Activated CD4-positive, alpha-beta T cell treated with anti-CD3 and anti-CD28 coated beads, Interleukin-2, Interleukin-4, amounts not matched to agents 100 ng/mL and 50 ng/mL, durations not matched to agents 16 hours and 8 hours (primary cell): ENCODE data around the gene LRP1.
A peak's percentile ranks its signal among the peaks of the same experiment; 100 is the strongest.
"Not testable (repeated sequence)": the region's sequence is repeated elsewhere in the genome, so short reads cannot be mapped to it uniquely, and the experiment has no call there.

ENCODE experiments used
- DNase-seq: peaks from one replicate; pipeline ENCODE4 v3.0.0-alpha.2; 2020; ENCODE audit warnings: low spot score

Gene LRP1

DNA sequence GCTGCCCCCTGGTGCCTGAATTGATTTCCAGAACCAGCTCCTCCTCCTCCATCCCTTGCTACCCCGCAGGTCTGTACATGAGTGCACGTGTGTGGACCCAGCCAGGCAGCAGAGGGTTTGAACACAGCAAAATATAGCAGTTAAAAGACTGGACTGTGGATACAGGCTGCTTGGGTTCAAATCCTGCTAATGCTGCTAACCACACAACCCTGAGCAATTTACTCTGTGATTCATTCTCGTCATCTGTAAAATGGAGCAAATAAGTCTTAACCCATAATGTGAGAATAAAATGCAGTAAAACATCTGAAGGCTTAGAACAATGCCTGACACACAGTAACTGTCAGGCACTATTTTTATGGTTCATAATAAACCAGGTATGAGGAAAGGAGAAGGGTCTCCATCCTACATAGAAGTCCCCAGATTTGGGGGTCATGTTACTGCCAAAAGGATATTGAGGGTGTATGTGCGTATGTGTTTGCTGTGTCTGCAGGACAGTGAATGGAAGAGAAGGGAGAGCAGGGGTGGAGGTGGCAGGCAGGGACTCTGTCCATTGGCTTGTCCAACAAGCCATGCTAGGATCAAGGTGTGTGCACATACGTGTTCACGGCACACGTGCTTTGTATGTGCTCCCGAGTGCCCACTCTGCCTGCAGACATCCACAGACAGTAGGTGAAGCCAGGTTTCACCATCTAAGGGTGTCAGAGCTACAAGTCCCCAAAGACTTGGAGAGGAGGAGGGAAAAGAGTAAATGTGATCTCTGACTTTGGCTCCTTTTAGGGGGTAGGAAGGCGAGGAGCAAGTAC lies 15.6 kb upstream of the LRP1 start:
- no peak for DNase-seq

DNA sequence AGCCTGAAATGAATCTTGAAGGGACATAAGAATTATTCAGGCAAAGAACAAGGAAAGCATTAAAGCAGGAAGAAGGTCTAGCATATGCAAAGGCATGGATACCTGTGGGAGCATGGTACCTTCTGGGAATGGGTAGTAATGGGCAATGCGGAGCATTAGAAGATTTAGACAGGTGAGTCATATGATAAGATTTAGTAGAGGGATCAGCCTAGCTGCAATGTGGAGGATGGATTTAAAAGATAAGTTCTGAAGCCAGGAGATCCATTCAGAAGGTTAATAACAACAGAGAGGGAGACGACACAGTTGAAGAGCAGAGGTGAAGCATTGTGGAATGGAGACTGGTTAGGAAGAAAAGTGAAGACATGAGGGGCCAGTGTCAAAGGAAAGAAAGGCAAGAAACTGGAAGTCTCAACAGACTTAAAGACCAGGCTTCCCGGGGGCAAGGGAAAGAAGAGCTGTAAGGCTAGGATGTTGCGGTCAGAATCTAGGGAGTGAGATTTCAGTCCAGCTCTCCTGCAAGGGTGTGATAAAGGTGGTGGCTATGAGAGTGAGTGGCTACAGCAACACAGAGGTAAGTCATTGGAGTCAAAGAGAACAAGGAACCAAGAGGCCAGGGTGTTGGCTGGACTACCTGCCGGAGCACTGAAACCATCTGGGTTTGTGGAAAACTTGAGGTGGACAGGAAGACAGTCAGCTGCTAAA lies 11.6 kb upstream of the LRP1 start:
- no peak for DNase-seq

DNA sequence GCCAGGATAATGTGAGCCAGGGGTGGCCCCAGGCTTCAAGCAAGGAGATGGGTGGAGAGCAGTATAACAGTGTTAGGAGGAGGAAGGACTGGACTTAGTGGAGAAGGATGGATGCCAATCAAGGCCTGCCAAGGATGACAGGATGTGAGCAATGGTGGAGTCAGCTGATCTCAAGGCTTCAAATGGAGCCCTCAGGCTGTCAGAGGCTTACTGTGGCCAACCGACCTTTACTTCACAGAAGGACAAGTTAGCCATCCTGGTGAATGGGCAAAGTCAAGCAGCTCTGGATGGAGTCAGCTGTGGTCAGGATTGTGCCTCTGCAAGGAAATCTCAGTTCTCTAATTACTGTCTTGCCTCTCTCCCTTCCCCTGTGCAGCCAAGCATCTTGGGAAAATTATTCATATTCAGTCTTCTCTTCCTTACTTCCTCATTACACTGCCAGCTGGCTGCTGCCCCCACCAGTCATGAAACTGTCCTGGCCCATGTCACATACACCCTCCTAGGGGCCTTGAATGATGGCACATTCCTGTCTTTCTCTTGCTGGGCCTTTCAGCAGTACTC lies 9.5 kb upstream of the LRP1 start:
- no peak for DNase-seq

GRCh38 chr12:57119294-57120085 lies 8.8 kb upstream of the LRP1 start:
- DNase-seq: no peak

DNA sequence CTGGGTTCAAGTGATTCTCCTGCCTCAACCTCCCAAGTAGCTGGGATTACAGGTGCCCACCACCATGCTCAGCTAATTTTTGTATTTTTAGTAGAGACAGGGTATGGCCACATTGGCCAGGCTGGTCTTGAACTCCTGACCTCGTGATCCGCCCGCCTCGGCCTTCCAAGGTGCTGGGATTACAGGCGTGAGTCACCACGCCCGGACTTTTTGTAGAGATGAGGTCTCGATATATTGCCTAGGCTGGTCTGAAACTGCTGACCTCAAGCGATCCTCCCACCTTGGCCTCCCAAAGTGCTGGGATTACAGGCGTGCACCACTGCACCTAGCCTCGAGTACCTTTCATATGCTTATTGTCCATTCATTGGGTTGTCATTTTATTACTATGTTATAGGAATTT lies 7.6 kb upstream of the LRP1 start:
- DNase-seq: not testable (repeated sequence)

GRCh38 chr12:57123813-57124212 lies 4.5 kb upstream of the LRP1 start:
- DNase-seq: no peak

- DNase-seq: peak; percentile 82
Measured at GRCh38 chr12:57124261-57124877, 3.9 kb upstream of the LRP1 start.

DNA sequence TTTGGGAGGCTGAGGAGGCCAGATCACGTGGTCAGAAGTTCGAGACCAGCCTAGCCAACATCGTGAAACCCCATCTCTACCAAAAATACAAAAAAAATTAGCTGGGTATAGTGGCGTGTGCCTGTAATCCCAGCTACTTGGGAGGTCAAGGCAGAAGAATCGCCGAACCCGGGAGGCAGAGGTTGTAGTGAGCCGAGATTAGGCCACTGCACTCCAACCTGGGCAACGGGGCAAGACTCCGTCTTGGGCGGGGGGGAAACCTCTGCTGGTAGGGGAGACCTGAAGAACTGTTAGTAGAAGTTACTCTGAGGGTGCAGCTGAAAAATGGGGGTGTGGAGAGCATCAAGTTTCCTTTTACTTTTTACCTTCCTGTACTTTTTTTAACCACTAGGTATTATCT lies 2.2 kb upstream of the LRP1 start:
- DNase-seq: no peak

DNA sequence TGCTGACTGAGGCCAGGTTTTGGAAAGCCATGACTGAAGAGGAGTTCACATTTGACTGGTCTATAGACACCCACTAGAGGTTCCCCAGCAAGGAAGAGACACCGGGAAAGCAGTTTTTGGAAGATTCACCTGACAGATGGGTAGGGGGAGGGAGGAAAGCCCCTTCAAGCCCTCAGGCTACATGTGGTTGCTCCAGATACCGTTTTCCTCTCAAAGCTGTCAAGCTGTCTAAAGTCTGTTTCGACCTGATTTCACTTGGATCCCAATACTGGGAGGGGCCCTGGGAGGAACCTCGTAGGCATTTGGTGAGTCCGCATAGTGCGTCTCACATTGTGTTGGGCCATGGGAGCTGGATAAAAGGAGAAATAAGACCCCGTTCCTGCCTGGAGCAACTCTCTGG lies 1.7 kb upstream of the LRP1 start:
- DNase-seq: no peak

DNA sequence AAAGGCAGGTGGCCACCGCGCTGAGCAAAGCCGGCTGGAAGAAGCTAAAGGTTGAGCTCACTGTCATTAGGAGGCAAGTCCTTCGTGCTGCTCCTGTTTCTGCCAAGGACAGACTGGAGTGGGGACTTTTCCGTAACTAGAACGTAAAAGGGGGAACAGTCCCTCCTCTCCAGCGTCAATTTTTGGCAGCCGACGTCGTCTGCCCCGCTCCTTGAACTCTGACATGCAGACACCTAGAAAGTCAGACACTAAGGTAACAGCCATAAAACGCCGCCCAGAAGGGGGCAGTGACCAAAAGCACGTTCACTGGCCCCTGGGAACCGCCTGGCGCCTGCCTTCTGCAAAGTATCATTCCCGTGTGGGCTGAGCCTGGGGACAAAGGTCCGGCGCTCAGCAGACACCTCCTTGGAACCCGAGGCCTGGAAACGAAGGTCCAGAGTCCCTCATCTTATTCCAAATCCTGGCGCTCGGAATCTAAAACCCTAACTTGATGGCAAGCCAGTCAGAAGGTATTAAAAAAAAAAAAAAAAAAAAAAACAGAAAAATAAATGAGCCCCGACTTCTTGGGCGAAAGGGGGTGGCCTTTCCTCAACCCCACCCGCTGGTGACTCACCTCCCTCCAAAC lies 1.1 kb upstream of the LRP1 start:
- no peak for DNase-seq

- no peak for DNase-seq
Measured at GRCh38 chr12:57128519-57129247, 400 bp downstream of the LRP1 start.

DNA sequence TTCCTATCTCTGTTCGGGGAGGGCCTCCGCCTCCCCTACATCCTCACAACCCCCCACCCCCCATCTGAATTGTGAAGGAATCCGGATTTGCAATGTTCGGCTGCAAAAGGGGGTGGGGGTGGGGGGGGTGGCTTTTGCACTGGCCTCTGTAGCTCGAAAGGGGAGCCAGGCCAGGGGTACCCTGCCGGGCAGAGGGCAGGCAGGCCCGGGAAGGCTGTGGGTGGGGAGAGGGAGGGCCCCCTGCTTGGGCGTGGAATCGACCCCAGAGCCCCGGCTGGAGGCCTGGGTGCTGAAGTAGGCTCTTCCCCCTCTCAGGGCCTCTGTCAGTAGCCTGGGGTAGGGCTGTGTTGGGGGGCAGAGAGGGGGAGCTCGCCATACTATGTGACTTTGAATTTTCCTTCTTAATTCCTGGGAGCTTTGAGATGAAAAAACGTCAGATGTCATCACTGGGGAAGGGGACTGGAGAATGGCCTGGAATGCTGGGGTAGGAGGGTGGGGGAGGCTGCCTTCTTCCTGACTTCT lies 1.1 kb downstream of the LRP1 start:
- no peak for DNase-seq

GRCh38 chr12:57129889-57130288 lies 1.6 kb downstream of the LRP1 start:
- DNase-seq: no peak

GRCh38 chr12:57130941-57131340 lies 2.7 kb downstream of the LRP1 start:
- DNase-seq: no peak

- no peak for DNase-seq
Measured at GRCh38 chr12:57131896-57132744, 3.8 kb downstream of the LRP1 start.

- no peak for DNase-seq
Measured at GRCh38 chr12:57133013-57133569, 4.8 kb downstream of the LRP1 start.

DNA sequence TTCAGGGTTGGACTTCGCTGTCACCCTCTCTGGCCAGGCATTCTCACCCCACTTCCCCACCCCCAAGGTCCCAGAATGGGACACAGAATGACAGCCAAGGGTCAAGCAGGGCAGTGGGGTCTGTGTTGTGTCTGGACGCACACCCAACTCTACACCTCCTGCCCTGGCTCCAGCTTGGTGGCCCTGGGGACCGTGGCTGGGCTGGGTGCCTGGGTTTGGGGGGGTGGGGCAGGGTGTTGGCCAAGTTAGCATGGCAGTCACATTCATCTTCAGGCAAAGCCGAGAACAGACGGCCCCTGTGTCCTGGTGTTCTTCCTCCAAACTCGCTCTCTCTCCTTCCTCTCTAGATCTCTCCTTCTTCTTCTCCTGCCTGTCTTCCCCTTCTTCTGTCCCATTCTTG lies 5.6 kb downstream of the LRP1 start:
- DNase-seq: no peak

DNA sequence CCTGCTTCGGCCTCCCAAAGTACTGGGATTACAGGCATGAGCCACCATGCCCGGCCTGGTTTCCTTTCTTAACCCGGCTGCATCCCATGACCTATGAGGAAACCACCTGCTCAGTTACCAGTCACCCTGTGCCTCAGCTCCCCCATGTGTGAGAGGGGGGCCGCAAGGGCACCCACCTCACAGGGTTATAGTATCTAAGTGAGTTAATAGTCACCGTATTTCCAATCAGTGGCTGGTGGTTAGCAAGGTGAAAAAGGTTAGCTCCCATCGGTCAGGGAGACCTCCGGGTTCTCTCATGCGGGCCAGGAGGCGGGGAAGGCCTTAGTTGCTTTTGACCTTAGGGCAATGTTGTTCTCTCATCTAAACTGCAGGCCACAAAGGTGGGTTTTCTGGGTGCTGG lies 6.7 kb downstream of the LRP1 start:
- no peak for DNase-seq

- no peak for DNase-seq
Measured at GRCh38 chr12:57135527-57136326, 7.4 kb downstream of the LRP1 start.
